ENCODE results near the gene CACNB2. TPM values are rescaled to one million over a fixed set of nuclear protein-coding genes. Genes with fewer than 3 reads are reported as not detected.

Gene CACNB2
- total and polyA plus RNA-seq, 2 donors (not counting 3 experiments of a cell fraction or from before 2014, with no cell fraction given) = not detected

- no TSS peak for BruUV-seq (replicated peaks)
- ChIA-PET CTCF (no interaction called here), POLR2A (no interaction called here)
- H3K27ac ChIP-seq (ENCODE audit: insufficient read depth, low read depth, low read length) = no peak overlapping the region
- no peak overlapping the region for H3K4me3 ChIP-seq (replicated peaks in 1 of 3; ENCODE audit: insufficient read depth in 1 of 3, low read depth in 1 of 3, low read length in 3 of 3)
- intact Hi-C loops (cut with micrococcal nuclease) = no loop called here
- FAIRE-seq (no peak), DNase-seq (ENCODE audit: low read depth, low spot score) (no peak)
- no peaks in the 10 kb centered on the region for H3K9me1 ChIP-seq (replicated peaks; ENCODE audit: control insufficient read depth, extremely low read depth, insufficient read depth, low read length)
- no peaks in the 10 kb centered on the region for H3K4me1 ChIP-seq (ENCODE audit: control insufficient read depth, extremely low read depth, insufficient read depth, low read length)
- H3K4me2 ChIP-seq (ENCODE audit: insufficient read depth, low read length) = no peak overlapping the region
- H3K27me3 ChIP-seq (ENCODE audit: control insufficient read depth in 2 of 2, insufficient read depth in 2 of 2, low read length in 2 of 2) = no peaks in the 10 kb centered on the region
- no peaks in the 10 kb centered on the region for H3K9me3 ChIP-seq (replicated peaks; ENCODE audit: control insufficient read depth, insufficient read depth, low read length)
- H2AFZ ChIP-seq (ENCODE audit: low read depth, low read length) = no peak overlapping the region
- no peaks in the 10 kb centered on the region for H3K79me2 ChIP-seq (ENCODE audit: control insufficient read depth, insufficient read depth, low read length)
- H4K20me1 ChIP-seq (replicated peaks; ENCODE audit: control insufficient read depth, extremely low read depth, insufficient read depth, low read length) = no peaks in the 10 kb centered on the region
- TF ChIP-seq FOS (IDR thresholded peaks at IDR 0.05; ENCODE audit: borderline replicate concordance, insufficient read depth, low read length) (no peak), EZH2 (IDR thresholded peaks at IDR 0.05; ENCODE audit: borderline replicate concordance, low read depth, low read length, severe bottlenecking) (no peak), MYC (IDR thresholded peaks at IDR 0.05; ENCODE audit: low read depth, low read length) (no peak), POLR2AphosphoS5 (IDR thresholded peaks at IDR 0.05; ENCODE audit: insufficient read depth, low read depth, low read length) (no peak), GATA2 (IDR thresholded peaks at IDR 0.05; ENCODE audit: insufficient read depth, insufficient read length, low read depth, low read length) (no peak), JUN (IDR thresholded peaks at IDR 0.05; ENCODE audit: borderline replicate concordance, insufficient read depth, insufficient read length, low read depth) (no peak), POLR2A (IDR thresholded peaks at IDR 0.05; ENCODE audit: low read depth, low read length) (no peak)
- TF ChIP-seq, protein P1, sequence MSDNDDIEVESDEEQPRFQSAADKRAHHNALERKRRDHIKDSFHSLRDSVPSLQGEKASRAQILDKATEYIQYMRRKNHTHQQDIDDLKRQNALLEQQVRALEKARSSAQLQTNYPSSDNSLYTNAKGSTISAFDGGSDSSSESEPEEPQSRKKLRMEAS (IDR thresholded peaks at IDR 0.05; ENCODE audit: insufficient read depth, insufficient read length) = no peak
- TF ChIP-seq, protein P2, sequence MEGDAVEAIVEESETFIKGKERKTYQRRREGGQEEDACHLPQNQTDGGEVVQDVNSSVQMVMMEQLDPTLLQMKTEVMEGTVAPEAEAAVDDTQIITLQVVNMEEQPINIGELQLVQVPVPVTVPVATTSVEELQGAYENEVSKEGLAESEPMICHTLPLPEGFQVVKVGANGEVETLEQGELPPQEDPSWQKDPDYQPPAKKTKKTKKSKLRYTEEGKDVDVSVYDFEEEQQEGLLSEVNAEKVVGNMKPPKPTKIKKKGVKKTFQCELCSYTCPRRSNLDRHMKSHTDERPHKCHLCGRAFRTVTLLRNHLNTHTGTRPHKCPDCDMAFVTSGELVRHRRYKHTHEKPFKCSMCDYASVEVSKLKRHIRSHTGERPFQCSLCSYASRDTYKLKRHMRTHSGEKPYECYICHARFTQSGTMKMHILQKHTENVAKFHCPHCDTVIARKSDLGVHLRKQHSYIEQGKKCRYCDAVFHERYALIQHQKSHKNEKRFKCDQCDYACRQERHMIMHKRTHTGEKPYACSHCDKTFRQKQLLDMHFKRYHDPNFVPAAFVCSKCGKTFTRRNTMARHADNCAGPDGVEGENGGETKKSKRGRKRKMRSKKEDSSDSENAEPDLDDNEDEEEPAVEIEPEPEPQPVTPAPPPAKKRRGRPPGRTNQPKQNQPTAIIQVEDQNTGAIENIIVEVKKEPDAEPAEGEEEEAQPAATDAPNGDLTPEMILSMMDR (IDR thresholded peaks at IDR 0.05; ENCODE audit: extremely low read depth in 1 of 2, insufficient read depth in 1 of 2, low read depth in 1 of 2, low read length in 2 of 2) = no peak
- no peak overlapping the region for H3K9ac ChIP-seq (replicated peaks; ENCODE audit: extremely low read depth, insufficient read depth, low read length)
- dilution Hi-C loops (cut with MboI; ENCODE audit: extremely low pct_ligation_motif_present, low sequenced_read_pairs) = no loop called here
- no peaks in the 10 kb centered on the region for H3K36me3 ChIP-seq (ENCODE audit: control insufficient read depth in 2 of 2, extremely low read depth in 1 of 2, insufficient read depth in 2 of 2, low read length in 2 of 2)
These were observed 71.6 kb downstream of the CACNB2 start for GRCh38 chr10:18211862-18212261.

All from endothelial cell of umbilical vein (primary cell).